WERI-Rb-1 (cell line): Measurements from ENCODE around the gene GLI1.
A peak's percentile ranks its signal among the peaks of the same experiment; 100 is the strongest.
"Not testable (repeated sequence)": the region's sequence is repeated elsewhere in the genome, so short reads cannot be mapped to it uniquely, and the experiment has no call there.

Experiments
- DNase-seq: peaks from one replicate; pipeline ENCODE4 v3.0.0-alpha.2; 2020
- H3K27ac ChIP-seq: fragments of 250-450 bp; sonication (Bioruptor Pico); 2 replicates; pipeline ENCODE4 v1.5.1; 2020; ENCODE audit warnings: mild to moderate bottlenecking, moderate library complexity
- H3K27me3 ChIP-seq: fragments of 250-450 bp; sonication (Bioruptor Pico); 2 replicates; pipeline ENCODE4 v1.5.1; 2021; ENCODE audit warnings: mild to moderate bottlenecking, low read depth, moderate library complexity; ENCODE audit not compliant: insufficient read depth, severe bottlenecking
- H3K36me3 ChIP-seq: fragments of 250-450 bp; sonication (Bioruptor Pico); 2 replicates; pipeline ENCODE4 v1.5.1; 2020; ENCODE audit warnings: mild to moderate bottlenecking, moderate library complexity
- H3K4me3 ChIP-seq: 2 replicates; pipeline ENCODE4 v1.5.1; 2011; ENCODE audit warnings: low read depth, mild to moderate bottlenecking, control low read depth, low read length
- H3K9me3 ChIP-seq: fragments of 250-450 bp; sonication (Bioruptor Pico); 2 replicates; pipeline ENCODE4 v1.5.1; 2021; ENCODE audit warnings: mild to moderate bottlenecking, moderate library complexity; ENCODE audit not compliant: severe bottlenecking
- TF ChIP-seq, protein P1 (sequence below): IDR thresholded peaks from 2 replicates; pipeline ENCODE4 v1.5.1; 2011; ENCODE audit warnings: low read depth, mild to moderate bottlenecking, control low read depth, inconsistent platforms, low read length

GLI1 gene

DNA sequence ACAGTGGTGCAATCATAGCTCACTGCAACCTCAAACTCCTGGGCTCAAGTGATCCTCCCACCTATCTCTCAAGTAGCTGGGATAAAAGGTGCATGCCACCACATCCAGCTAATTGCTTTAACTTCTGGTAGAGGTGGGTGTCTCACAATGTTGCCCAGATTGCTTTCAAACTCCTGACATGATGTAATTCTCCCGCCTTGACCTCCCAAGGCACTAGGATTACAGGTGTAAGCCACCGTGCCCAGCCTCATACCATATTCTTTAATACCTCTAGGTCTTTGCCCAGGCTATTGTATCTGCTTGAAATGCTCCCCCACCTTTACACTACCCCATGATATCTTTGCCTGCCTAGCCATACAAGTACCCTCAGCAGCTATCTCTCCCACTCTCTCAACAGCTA lies 40.1 kb upstream of the GLI1 start:
- H3K36me3 ChIP-seq, result peaks cover 7% of the 10 kb centered on the region
- no peak overlapping the region for H3K4me3 ChIP-seq
- no peaks in the 10 kb centered on the region for H3K9me3 ChIP-seq
- no peak for DNase-seq
- H3K27ac ChIP-seq, result no peak overlapping the region
- TF ChIP-seq, protein P1, sequence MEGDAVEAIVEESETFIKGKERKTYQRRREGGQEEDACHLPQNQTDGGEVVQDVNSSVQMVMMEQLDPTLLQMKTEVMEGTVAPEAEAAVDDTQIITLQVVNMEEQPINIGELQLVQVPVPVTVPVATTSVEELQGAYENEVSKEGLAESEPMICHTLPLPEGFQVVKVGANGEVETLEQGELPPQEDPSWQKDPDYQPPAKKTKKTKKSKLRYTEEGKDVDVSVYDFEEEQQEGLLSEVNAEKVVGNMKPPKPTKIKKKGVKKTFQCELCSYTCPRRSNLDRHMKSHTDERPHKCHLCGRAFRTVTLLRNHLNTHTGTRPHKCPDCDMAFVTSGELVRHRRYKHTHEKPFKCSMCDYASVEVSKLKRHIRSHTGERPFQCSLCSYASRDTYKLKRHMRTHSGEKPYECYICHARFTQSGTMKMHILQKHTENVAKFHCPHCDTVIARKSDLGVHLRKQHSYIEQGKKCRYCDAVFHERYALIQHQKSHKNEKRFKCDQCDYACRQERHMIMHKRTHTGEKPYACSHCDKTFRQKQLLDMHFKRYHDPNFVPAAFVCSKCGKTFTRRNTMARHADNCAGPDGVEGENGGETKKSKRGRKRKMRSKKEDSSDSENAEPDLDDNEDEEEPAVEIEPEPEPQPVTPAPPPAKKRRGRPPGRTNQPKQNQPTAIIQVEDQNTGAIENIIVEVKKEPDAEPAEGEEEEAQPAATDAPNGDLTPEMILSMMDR, result no peak
- H3K27me3 ChIP-seq, result no peaks in the 10 kb centered on the region

DNA sequence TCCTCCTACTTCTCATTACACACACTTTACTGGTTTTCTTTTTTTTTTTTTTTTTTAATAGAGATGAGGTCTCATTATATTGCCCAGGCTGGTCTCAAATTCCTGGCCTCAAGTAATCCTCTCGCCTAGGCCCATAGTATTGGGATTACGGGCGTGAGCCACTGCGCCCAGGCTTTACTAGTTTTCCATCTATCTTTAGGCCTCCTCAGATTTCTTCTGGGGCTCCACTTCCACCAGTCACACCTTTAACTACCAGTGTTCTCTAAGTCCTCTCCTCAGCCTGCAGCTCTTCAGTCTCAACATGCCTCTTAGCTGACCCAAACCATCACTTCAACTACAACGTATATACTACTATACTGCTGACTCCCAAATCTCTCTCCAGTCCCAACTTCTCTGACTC lies 39.1 kb upstream of the GLI1 start:
- no peak overlapping the region for H3K27ac ChIP-seq
- H3K36me3 ChIP-seq, result peaks cover 9% of the 10 kb centered on the region
- peaks cover 2% of the 10 kb centered on the region for H3K9me3 ChIP-seq
- DNase-seq, result no peak
- TF ChIP-seq, protein P1, result no peak
- H3K27me3 ChIP-seq, result no peaks in the 10 kb centered on the region
- H3K4me3 ChIP-seq, result no peak overlapping the region

DNA sequence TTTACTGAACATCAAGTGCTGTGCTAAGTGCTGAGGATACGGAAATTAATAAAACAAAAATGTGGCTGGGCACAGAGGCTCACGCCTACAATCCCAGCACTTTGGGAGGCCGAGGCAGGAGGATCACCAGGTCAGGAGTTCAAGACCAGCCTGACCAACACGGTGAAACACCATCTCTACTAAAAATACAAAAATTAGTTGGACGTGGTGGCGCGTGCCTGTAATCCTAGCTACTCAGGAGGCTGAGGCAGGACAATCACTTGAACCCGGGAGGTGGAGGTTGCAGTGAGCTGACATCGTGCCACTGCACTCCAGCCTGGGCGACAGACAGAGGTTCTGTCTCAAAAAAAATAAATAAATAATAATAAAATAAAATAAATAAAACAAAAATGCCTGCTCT lies 32.6 kb upstream of the GLI1 start:
- not testable (repeated sequence) for H3K4me3 ChIP-seq

DNA sequence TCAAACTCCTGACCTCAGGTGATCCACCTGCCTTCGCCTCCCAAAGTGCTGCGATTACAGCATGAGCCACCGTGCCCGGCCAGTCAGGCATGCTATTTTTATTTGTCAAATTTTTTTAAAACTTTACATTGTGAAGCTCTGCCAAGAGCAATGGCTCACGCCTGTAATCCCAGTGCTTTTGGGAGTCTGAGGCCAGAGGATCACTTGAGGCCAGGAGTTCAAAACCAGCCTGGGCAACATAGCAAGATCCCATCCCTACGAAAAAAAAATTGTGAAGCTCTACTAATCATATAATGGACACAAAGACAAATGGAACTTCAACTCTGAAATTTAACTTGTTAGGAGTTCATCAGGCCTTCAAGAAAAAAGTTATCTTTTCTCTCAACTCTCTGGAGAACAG lies 30.6 kb upstream of the GLI1 start:
- Histone ChIP-seq H3K27ac (no peak overlapping the region), H3K4me3 (no peak overlapping the region), H3K27me3 (no peaks in the 10 kb centered on the region), H3K36me3 (0 out of 2 replicates have a peak, but pooled peaks cover 4% of the 10 kb centered on the region), H3K9me3 (peaks cover 2% of the 10 kb centered on the region)
- TF ChIP-seq, protein P1, result no peak
- no peak for DNase-seq

More for the DNA sequence above, 32.6 kb upstream of the GLI1 start:
- H3K27me3 ChIP-seq, DNase-seq, H3K27ac ChIP-seq, H3K9me3 ChIP-seq: not testable (repeated sequence)
- peaks cover 11% of the 10 kb centered on the region for H3K36me3 ChIP-seq

DNA sequence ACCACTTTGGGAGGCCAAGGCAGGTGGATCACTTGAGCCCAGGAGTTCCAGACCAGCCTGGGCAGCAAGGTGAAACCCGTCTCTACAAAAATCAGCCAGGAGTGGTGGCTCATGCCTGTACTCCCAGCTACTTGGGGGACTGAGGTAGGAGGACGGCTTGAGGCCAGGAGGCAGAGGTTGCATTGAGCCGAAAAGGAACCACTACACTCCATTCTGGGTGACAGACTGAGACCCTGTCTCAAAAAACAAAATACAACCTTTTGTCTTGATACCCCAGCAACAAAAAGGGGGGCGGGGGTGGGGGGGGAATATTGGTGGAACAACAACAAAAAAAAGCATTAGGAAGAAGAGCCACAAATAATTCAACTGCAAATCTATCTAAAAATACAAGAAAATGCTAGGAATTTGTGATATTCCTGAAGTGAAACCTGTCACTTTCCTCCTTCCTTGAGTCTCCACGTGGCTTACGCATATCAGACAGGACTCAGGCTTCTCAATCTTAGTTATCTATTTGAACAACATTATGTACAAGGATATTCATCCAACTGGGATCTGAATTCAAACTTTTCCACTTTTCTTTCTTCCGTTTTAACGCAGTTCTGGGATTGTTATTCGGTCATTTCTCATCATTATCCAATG lies 30.0 kb upstream of the GLI1 start:
- peaks cover 2% of the 10 kb centered on the region for H3K9me3 ChIP-seq
- DNase-seq, result no peak
- 0 out of 2 replicates have a peak, but pooled peaks cover 4% of the 10 kb centered on the region for H3K36me3 ChIP-seq
- peak overlapping the region; percentile 64 for H3K4me3 ChIP-seq
- peak overlapping the region; percentile 84 for H3K27ac ChIP-seq
- TF ChIP-seq, protein P1, result no peak
- no peaks in the 10 kb centered on the region for H3K27me3 ChIP-seq

DNA sequence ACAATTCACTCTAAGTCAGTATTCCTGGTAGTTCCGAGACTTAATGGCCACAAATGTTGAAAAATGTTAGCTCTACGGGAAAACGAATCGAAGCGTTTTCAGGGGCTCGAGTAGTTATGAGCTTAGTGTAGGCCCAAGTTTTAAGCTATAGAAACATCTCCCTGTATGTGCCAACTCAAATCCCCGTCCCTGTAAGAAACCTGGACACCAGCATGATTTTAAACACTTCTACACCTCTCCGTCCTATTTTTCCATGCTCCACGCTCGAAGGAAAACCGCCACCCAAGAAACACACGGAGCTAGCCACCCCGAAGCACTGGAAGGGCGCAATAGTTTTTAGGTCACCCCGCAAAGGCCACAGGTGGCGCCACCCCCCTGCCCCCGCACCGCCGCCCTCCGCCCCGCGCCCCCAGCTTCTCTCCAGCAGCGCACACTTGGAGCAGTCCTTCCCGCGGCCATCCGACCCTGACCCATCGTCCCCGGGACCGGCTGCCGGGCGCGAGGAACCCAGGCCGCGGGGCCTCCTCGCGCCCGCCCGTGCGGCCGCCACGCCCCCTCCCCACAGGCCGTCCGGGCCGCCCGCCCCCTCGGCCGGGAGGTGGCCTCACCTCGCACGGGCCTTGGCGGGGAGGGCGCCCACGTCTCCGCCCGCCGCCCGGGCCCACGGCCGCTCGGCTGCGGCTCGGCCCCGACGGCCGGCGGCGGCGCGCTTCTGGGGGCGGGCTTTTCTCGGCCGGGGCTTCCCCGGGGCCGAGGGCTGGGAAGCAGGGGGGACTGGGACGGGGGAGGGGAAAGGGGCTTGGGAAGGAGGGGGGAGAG lies 29.3 kb upstream of the GLI1 start:
- Histone ChIP-seq H3K27me3 (no peaks in the 10 kb centered on the region), H3K36me3 (0 out of 2 replicates have a peak, but pooled peaks cover 3% of the 10 kb centered on the region), H3K9me3 (no peaks in the 10 kb centered on the region), H3K27ac (peak overlapping the region; percentile 84), H3K4me3 (peak overlapping the region; percentile 64)
- DNase-seq, result no peak
- TF ChIP-seq, protein P1, result no peak
